ENCODE data around the gene PRICKLE4.

PRICKLE4 gene

DNA sequence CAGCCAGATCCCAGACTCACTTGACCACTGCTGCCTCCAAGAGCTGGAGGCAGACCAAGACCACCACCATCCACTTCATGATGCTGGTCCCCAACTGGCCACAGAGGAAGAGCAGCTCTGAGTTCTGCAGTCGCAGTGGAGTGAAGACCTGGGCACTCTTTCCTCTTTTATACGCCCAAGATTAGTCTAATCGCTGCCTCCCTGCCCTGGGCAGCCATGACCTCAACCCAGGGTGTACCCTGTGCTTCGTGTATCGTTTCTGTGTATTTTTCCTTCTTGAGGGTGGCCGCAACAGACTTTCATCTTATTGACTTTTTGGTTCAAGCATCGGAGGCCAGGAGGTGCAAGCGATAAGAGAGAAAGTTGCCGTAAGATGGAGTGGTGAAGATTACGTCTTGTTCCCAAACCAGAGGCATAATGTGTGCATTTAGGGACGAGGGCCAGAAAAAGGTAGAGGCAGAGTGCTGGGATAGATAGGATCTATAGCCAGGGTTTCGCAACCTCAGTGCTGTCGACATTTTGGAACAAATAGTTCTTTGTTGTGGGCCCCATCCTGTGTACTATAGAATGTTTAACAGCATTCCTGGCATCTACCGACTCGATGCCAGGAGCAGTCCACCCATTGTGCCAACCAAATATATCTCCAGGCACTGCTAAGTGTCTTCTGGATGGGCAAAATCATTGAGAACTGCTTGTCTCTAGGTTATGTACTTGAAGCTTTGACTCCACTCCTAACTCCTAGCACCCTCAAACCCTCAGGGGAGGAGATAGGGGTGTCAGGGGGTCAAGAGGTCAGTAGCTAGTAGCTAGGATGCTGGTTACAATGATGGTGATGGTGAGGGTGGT is 33.1 kb upstream of the PRICKLE4 start, which contains the start of gene PGC:
PGC (minus strand) TSS at position 142 of the 846 bp plus-strand sequence; CDS start at position 79, 63 bp downstream.
- Histone ChIP-seq H3K27ac (ENCODE audit: insufficient read depth, low read length, poor library complexity, severe bottlenecking) (no peak within 1 kb of the TSS), H3K36me3 (ENCODE audit: control insufficient read depth, insufficient read depth, low read length) (no peaks in the 10 kb centered on the region), H3K9me3 (ENCODE audit: control insufficient read depth, low read length) (no peaks in the 10 kb centered on the region), H3K4me1 (ENCODE audit: control insufficient read depth, insufficient read depth, low read length, poor library complexity, severe bottlenecking) (no peaks in the 10 kb centered on the region), H3K27me3 (replicated peaks; ENCODE audit: control insufficient read depth, insufficient read depth, low read length, poor library complexity, severe bottlenecking) (no peaks in the 10 kb centered on the region), H3K4me3 (ENCODE audit: insufficient read depth, low read depth, low read length, poor library complexity, severe bottlenecking) (no peak within 1 kb of the TSS)
- no peak for DNase-seq

- no peak overlapping the region for H3K4me3 ChIP-seq (ENCODE audit: insufficient read depth, low read depth, low read length, poor library complexity, severe bottlenecking)
- H3K27ac ChIP-seq (ENCODE audit: insufficient read depth, low read length, poor library complexity, severe bottlenecking) = no peak overlapping the region
- H3K4me1 ChIP-seq (ENCODE audit: control insufficient read depth, insufficient read depth, low read length, poor library complexity, severe bottlenecking) = no peaks in the 10 kb centered on the region
- no peaks in the 10 kb centered on the region for H3K27me3 ChIP-seq (replicated peaks; ENCODE audit: control insufficient read depth, insufficient read depth, low read length, poor library complexity, severe bottlenecking)
- H3K36me3 ChIP-seq (ENCODE audit: control insufficient read depth, insufficient read depth, low read length) = no peaks in the 10 kb centered on the region
- H3K9me3 ChIP-seq (ENCODE audit: control insufficient read depth, low read length) = no peaks in the 10 kb centered on the region
- no peak for DNase-seq
Measured at GRCh38 chr6:41748102-41748477, 32.5 kb upstream of the PRICKLE4 start.

- no peaks in the 10 kb centered on the region for H3K4me1 ChIP-seq (ENCODE audit: control insufficient read depth, insufficient read depth, low read length, poor library complexity, severe bottlenecking)
- no peaks in the 10 kb centered on the region for H3K9me3 ChIP-seq (ENCODE audit: control insufficient read depth, low read length)
- H3K27ac ChIP-seq (ENCODE audit: insufficient read depth, low read length, poor library complexity, severe bottlenecking) = no peak overlapping the region
- no peak for DNase-seq
- H3K36me3 ChIP-seq (ENCODE audit: control insufficient read depth, insufficient read depth, low read length) = no peaks in the 10 kb centered on the region
- no peak overlapping the region for H3K4me3 ChIP-seq (ENCODE audit: insufficient read depth, low read depth, low read length, poor library complexity, severe bottlenecking)
- H3K27me3 ChIP-seq (replicated peaks; ENCODE audit: control insufficient read depth, insufficient read depth, low read length, poor library complexity, severe bottlenecking) = no peaks in the 10 kb centered on the region
Measured at GRCh38 chr6:41748542-41748941, 32.0 kb upstream of the PRICKLE4 start.

GRCh38 chr6:41750374-41750773 is 30.2 kb upstream of the PRICKLE4 start:
- Histone ChIP-seq H3K9me3 (ENCODE audit: control insufficient read depth, low read length) (no peaks in the 10 kb centered on the region), H3K27me3 (replicated peaks; ENCODE audit: control insufficient read depth, insufficient read depth, low read length, poor library complexity, severe bottlenecking) (no peaks in the 10 kb centered on the region), H3K4me1 (ENCODE audit: control insufficient read depth, insufficient read depth, low read length, poor library complexity, severe bottlenecking) (no peaks in the 10 kb centered on the region), H3K27ac (ENCODE audit: insufficient read depth, low read length, poor library complexity, severe bottlenecking) (no peak overlapping the region), H3K4me3 (ENCODE audit: insufficient read depth, low read depth, low read length, poor library complexity, severe bottlenecking) (no peak overlapping the region), H3K36me3 (ENCODE audit: control insufficient read depth, insufficient read depth, low read length) (no peaks in the 10 kb centered on the region)
- DNase-seq = no peak

DNA sequence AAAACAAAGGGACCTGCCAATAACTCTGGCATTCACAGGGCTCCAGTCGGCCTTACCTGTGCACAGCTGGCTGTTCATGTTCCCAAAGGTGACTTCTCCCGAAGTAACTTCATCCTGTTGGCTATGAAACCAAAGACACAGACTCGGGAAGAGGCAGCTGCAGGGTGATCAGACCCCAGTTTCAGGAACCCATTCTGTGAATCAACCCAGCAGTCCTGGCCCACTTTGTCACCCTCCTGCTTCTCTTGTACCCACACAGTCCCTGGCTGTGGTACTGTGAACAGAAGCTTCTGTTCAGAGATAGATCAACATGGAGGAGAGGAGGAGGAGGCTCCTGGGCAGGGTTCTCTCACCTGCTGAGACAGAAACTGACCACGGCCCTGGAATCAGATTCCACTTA is 24.7 kb upstream of the PRICKLE4 start:
- no peak for DNase-seq
- Histone ChIP-seq H3K27me3 (replicated peaks; ENCODE audit: control insufficient read depth, insufficient read depth, low read length, poor library complexity, severe bottlenecking) (no peaks in the 10 kb centered on the region), H3K36me3 (ENCODE audit: control insufficient read depth, insufficient read depth, low read length) (no peaks in the 10 kb centered on the region), H3K9me3 (ENCODE audit: control insufficient read depth, low read length) (no peaks in the 10 kb centered on the region), H3K27ac (ENCODE audit: insufficient read depth, low read length, poor library complexity, severe bottlenecking) (no peak overlapping the region), H3K4me3 (ENCODE audit: insufficient read depth, low read depth, low read length, poor library complexity, severe bottlenecking) (no peak overlapping the region), H3K4me1 (ENCODE audit: control insufficient read depth, insufficient read depth, low read length, poor library complexity, severe bottlenecking) (no peaks in the 10 kb centered on the region)

GRCh38 chr6:41756354-41756753 is 24.2 kb upstream of the PRICKLE4 start:
- Histone ChIP-seq H3K27ac (ENCODE audit: insufficient read depth, low read length, poor library complexity, severe bottlenecking) (no peak overlapping the region), H3K4me1 (ENCODE audit: control insufficient read depth, insufficient read depth, low read length, poor library complexity, severe bottlenecking) (no peaks in the 10 kb centered on the region), H3K36me3 (ENCODE audit: control insufficient read depth, insufficient read depth, low read length) (no peaks in the 10 kb centered on the region), H3K27me3 (replicated peaks; ENCODE audit: control insufficient read depth, insufficient read depth, low read length, poor library complexity, severe bottlenecking) (no peaks in the 10 kb centered on the region), H3K4me3 (ENCODE audit: insufficient read depth, low read depth, low read length, poor library complexity, severe bottlenecking) (no peak overlapping the region), H3K9me3 (ENCODE audit: control insufficient read depth, low read length) (no peaks in the 10 kb centered on the region)
- no peak for DNase-seq

GRCh38 chr6:41757271-41757670 is 23.3 kb upstream of the PRICKLE4 start:
- Histone ChIP-seq H3K27me3 (replicated peaks; ENCODE audit: control insufficient read depth, insufficient read depth, low read length, poor library complexity, severe bottlenecking) (no peaks in the 10 kb centered on the region), H3K4me1 (ENCODE audit: control insufficient read depth, insufficient read depth, low read length, poor library complexity, severe bottlenecking) (no peaks in the 10 kb centered on the region), H3K4me3 (ENCODE audit: insufficient read depth, low read depth, low read length, poor library complexity, severe bottlenecking) (no peak overlapping the region), H3K36me3 (ENCODE audit: control insufficient read depth, insufficient read depth, low read length) (no peaks in the 10 kb centered on the region), H3K27ac (ENCODE audit: insufficient read depth, low read length, poor library complexity, severe bottlenecking) (no peak overlapping the region), H3K9me3 (ENCODE audit: control insufficient read depth, low read length) (no peaks in the 10 kb centered on the region)
- no peak for DNase-seq

GRCh38 chr6:41757931-41758640 is 22.5 kb upstream of the PRICKLE4 start:
- H3K4me3 ChIP-seq (ENCODE audit: insufficient read depth, low read depth, low read length, poor library complexity, severe bottlenecking) = no peak overlapping the region
- DNase-seq = no peak
- no peak overlapping the region for H3K27ac ChIP-seq (ENCODE audit: insufficient read depth, low read length, poor library complexity, severe bottlenecking)
- H3K27me3 ChIP-seq (replicated peaks; ENCODE audit: control insufficient read depth, insufficient read depth, low read length, poor library complexity, severe bottlenecking) = no peaks in the 10 kb centered on the region
- no peaks in the 10 kb centered on the region for H3K36me3 ChIP-seq (ENCODE audit: control insufficient read depth, insufficient read depth, low read length)
- H3K9me3 ChIP-seq (ENCODE audit: control insufficient read depth, low read length) = no peaks in the 10 kb centered on the region
- no peaks in the 10 kb centered on the region for H3K4me1 ChIP-seq (ENCODE audit: control insufficient read depth, insufficient read depth, low read length, poor library complexity, severe bottlenecking)

DNA sequence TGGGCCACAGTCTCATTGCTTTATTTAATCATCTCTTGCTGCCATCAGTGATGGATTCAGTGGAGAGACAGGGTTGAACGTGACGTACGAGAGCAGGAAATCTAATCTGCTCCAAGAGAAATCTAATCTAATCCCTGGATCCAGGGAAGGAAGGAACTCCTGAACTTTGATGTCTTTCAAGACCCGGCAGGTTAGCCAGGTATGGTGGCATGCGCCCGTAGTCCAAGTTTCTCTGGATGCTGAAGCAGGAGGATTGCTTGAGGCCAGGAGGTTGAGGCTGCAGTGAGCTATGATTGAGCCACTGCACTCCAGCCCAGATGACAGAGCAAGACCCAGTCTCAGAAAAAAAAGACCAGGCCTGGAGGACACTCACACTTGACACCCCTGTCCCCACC is 21.9 kb upstream of the PRICKLE4 start:
- Histone ChIP-seq H3K4me3 (ENCODE audit: insufficient read depth, low read depth, low read length, poor library complexity, severe bottlenecking) (no peak overlapping the region), H3K27me3 (replicated peaks; ENCODE audit: control insufficient read depth, insufficient read depth, low read length, poor library complexity, severe bottlenecking) (no peaks in the 10 kb centered on the region)

More for the DNA sequence above, 21.9 kb upstream of the PRICKLE4 start:
- DNase-seq = no peak
- no peak overlapping the region for H3K27ac ChIP-seq (ENCODE audit: insufficient read depth, low read length, poor library complexity, severe bottlenecking)
- H3K4me1 ChIP-seq (ENCODE audit: control insufficient read depth, insufficient read depth, low read length, poor library complexity, severe bottlenecking) = no peaks in the 10 kb centered on the region
- H3K9me3 ChIP-seq (ENCODE audit: control insufficient read depth, low read length) = no peaks in the 10 kb centered on the region
- H3K36me3 ChIP-seq (ENCODE audit: control insufficient read depth, insufficient read depth, low read length) = no peaks in the 10 kb centered on the region

All from effector memory CD4-positive, alpha-beta T cell (primary cell).